PC-3 (cell line): Measurements from ENCODE around the gene FOS. TPM values are rescaled to one million over a fixed set of nuclear protein-coding genes. Genes with fewer than 3 reads are reported as not detected.
A peak's percentile ranks its signal among the peaks of the same experiment; 100 is the strongest.

ENCODE experiments used
- ATAC-seq: fragments of 200-7000 bp; cut with Tn5 transposase; 2 replicates; pipeline ENCODE4 v1.9.1; 2020; ENCODE audit warnings: mild to moderate bottlenecking, moderate library complexity
- Bru-seq: library from RNA; stranded (reverse); fragments of 400-500 nt; gene quantifications from one replicate; lab custom pipeline; 2021; lab: Mats Ljungman, UMichigan
- BruChase-seq, 2 experiments: library from RNA; stranded (reverse); fragments of 400-500 nt; gene quantifications; one replicate each; lab custom pipeline; 2021; lab: Mats Ljungman, UMichigan
- BruUV-seq: library from RNA; stranded (reverse); fragments of 400-500 nt; replicated peaks from 2 replicates; lab custom pipeline; 2021; lab: Mats Ljungman, UMichigan
- CTCF ChIA-PET: fragments of 300-600 bp; sonication (Branson Sonifier 250); formaldehyde crosslinking; loops from one replicate; lab custom pipeline; 2022; ENCODE audit warnings: antibody characterized with exemption; lab: Charles Lee
- POLR2A ChIA-PET: fragments of 300-600 bp; sonication (Branson Sonifier 250); formaldehyde crosslinking; loops from one replicate; lab custom pipeline; 2022; ENCODE audit warnings: antibody characterized with exemption; ENCODE audit not compliant: unreplicated experiment; lab: Charles Lee
- DNase-seq: peaks from one replicate; pipeline ENCODE4 v3.0.0-alpha.2; 2015
- H2AFZ ChIP-seq: fragments of 300-600 bp; sonication (generic); 2 replicates; pipeline ENCODE4 v1.6.0; 2016; ENCODE audit warnings: antibody characterized with exemption, low read length
- H3F3A ChIP-seq: fragments of 300-600 bp; sonication (generic); one replicate; pipeline ENCODE4 v1.6.0; 2017; ENCODE audit warnings: antibody characterized with exemption, low read length, control low read depth, mild to moderate bottlenecking; ENCODE audit not compliant: unreplicated experiment
- H3K27ac ChIP-seq: fragments of 300-600 bp; sonication (generic); 2 replicates; pipeline ENCODE4 v1.5.1; 2016; ENCODE audit warnings: mild to moderate bottlenecking, low read length
- H3K27me3 ChIP-seq: fragments of 300-600 bp; sonication (generic); 2 replicates; pipeline ENCODE4 v1.6.1; 2016; ENCODE audit warnings: low read length, mixed read lengths
- H3K36me3 ChIP-seq: fragments of 300-600 bp; sonication (generic); 2 replicates; pipeline ENCODE4 v1.6.1; 2016; ENCODE audit warnings: low read depth, mixed run types, low read length, mixed read lengths
- H3K4me1 ChIP-seq: fragments of 300-600 bp; sonication (generic); 2 replicates; pipeline ENCODE4 v1.5.1; 2016; ENCODE audit warnings: low read length; ENCODE audit not compliant: insufficient read depth
- H3K4me2 ChIP-seq: fragments of 300-600 bp; sonication (generic); 2 replicates; pipeline ENCODE4 v1.6.0; 2016; ENCODE audit warnings: low read length
- H3K4me3 ChIP-seq: fragments of 300-600 bp; sonication (generic); 2 replicates; pipeline ENCODE4 v1.5.1; 2016; ENCODE audit warnings: mild to moderate bottlenecking, low read length, mixed read lengths
- H3K79me2 ChIP-seq: fragments of 300-600 bp; sonication (generic); 2 replicates; pipeline ENCODE4 v1.6.1; 2017; ENCODE audit warnings: low read length, mixed read lengths
- H3K9ac ChIP-seq: fragments of 300-600 bp; sonication (generic); 2 replicates; pipeline ENCODE4 v1.6.0; 2016; ENCODE audit warnings: mild to moderate bottlenecking, low read length
- H3K9me2 ChIP-seq: fragments of 300-600 bp; sonication (generic); replicated peaks from 2 replicates; pipeline ENCODE4 v1.6.1; 2016; ENCODE audit warnings: mixed run types, low read length, mixed read lengths
- H3K9me3 ChIP-seq: fragments of 300-600 bp; sonication (generic); 2 replicates; pipeline ENCODE4 v1.6.1; 2016; ENCODE audit warnings: low read length, mixed read lengths
- H4K20me1 ChIP-seq: fragments of 300-600 bp; sonication (generic); 2 replicates; pipeline ENCODE4 v1.6.1; 2016; ENCODE audit warnings: low read length, mixed read lengths
- EZH2 ChIP-seq: fragments of 300-600 bp; sonication (generic); IDR thresholded peaks from one replicate; pipeline ENCODE4 v1.6.1; 2017; ENCODE audit warnings: antibody characterized with exemption, mild to moderate bottlenecking, low read length; ENCODE audit not compliant: unreplicated experiment
- EZH2phosphoT487 ChIP-seq: fragments of 300-600 bp; sonication (generic); IDR thresholded peaks from 2 replicates; pipeline ENCODE4 v1.6.1; 2018; ENCODE audit warnings: mild to moderate bottlenecking, antibody characterized with exemption, low read length, borderline replicate concordance
- intact Hi-C: fragments of 100-400 bp; cut with micrococcal nuclease; formaldehyde crosslinking; loops from 2 replicates; pipeline ENCODE4 v1.9.0; 2023
- long read RNA-seq: library from polyadenylated mRNA; unstranded; transcript quantifications from one replicate; pipeline ENCODE4 v2.0.0, GENCODE V29; 2021; ENCODE audit not compliant: unreplicated experiment
- total RNA-seq: library from RNA; depleted of rRNA; stranded (reverse); fragments of >200 nt; gene quantifications from 2 replicates; pipeline ENCODE4 v1.2.3, GENCODE V29; 2014; rRNA removed
- TF ChIP-seq, protein P1 (sequence below): fragments of 300-600 bp; sonication (generic); conservative IDR thresholded peaks from 2 replicates; pipeline ENCODE4 v1.5.1; 2017; ENCODE audit warnings: antibody characterized with exemption, low read depth, mild to moderate bottlenecking, low read length

Gene FOS
- 99.2 and 103 TPM in 2 replicates for total RNA-seq
- Bru-seq, nascent RNA: percentile 54 among the genes with signal in this experiment
- percentile 56 among the genes with signal in this experiment for BruChase-seq, experiment 1, labeled RNA remaining after a 6-hour chase
- percentile 48 among the genes with signal in this experiment for BruChase-seq, experiment 2, labeled RNA remaining after a 2-hour chase
- long read RNA-seq, partial matches to known transcripts: 0 of 5 reads
- long read RNA-seq, other reads (novel, unspliced or antisense): 0 of 5 reads

DNA sequence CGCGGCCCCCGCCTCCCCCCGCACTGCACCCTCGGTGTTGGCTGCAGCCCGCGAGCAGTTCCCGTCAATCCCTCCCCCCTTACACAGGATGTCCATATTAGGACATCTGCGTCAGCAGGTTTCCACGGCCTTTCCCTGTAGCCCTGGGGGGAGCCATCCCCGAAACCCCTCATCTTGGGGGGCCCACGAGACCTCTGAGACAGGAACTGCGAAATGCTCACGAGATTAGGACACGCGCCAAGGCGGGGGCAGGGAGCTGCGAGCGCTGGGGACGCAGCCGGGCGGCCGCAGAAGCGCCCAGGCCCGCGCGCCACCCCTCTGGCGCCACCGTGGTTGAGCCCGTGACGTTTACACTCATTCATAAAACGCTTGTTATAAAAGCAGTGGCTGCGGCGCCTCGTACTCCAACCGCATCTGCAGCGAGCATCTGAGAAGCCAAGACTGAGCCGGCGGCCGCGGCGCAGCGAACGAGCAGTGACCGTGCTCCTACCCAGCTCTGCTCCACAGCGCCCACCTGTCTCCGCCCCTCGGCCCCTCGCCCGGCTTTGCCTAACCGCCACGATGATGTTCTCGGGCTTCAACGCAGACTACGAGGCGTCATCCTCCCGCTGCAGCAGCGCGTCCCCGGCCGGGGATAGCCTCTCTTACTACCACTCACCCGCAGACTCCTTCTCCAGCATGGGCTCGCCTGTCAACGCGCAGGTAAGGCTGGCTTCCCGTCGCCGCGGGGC lies at the start of gene FOS:
FOS (plus strand) TSS at position 407 of the 731 bp plus-strand sequence; CDS start at position 562, 155 bp downstream.
- Histone ChIP-seq H3K27me3 (no peaks in the 10 kb centered on the region; the same call in 1 of the 2 replicates), H3K36me3 (peaks cover 12% of the 10 kb centered on the region; the same call in 1 of the 2 replicates), H3K9me2 (no peaks in the 10 kb centered on the region), H3K9me3 (no peaks in the 10 kb centered on the region), H3K4me1 (peaks cover 16% of the 10 kb centered on the region; the same call in 1 of the 2 replicates), H4K20me1 (peaks cover 29% of the 10 kb centered on the region), H2AFZ (peak within 1 kb of the TSS; percentile 98), H3F3A (no peaks in the 10 kb centered on the region), H3K27ac (peak within 1 kb of the TSS; percentile 79), H3K4me3 (peak within 1 kb of the TSS; percentile 93), H3K9ac (peak within 1 kb of the TSS; percentile 95), H3K79me2 (no peaks in the 10 kb centered on the region), H3K4me2 (peak within 1 kb of the TSS; percentile 100)
- BruUV-seq: no TSS peak
- ChIA-PET CTCF (no interaction called here), POLR2A (interaction anchor here (1.0 kb wide), 1 partner anchor 19 kb away, joined by 6 read pairs; no protein-coding TSS in a partner anchor)
- ATAC-seq (peak; percentile 72), DNase-seq (peak; percentile 86)
- TF ChIP-seq, protein P1, sequence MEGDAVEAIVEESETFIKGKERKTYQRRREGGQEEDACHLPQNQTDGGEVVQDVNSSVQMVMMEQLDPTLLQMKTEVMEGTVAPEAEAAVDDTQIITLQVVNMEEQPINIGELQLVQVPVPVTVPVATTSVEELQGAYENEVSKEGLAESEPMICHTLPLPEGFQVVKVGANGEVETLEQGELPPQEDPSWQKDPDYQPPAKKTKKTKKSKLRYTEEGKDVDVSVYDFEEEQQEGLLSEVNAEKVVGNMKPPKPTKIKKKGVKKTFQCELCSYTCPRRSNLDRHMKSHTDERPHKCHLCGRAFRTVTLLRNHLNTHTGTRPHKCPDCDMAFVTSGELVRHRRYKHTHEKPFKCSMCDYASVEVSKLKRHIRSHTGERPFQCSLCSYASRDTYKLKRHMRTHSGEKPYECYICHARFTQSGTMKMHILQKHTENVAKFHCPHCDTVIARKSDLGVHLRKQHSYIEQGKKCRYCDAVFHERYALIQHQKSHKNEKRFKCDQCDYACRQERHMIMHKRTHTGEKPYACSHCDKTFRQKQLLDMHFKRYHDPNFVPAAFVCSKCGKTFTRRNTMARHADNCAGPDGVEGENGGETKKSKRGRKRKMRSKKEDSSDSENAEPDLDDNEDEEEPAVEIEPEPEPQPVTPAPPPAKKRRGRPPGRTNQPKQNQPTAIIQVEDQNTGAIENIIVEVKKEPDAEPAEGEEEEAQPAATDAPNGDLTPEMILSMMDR: no peak
- TF ChIP-seq EZH2: no peak
- no peak for TF ChIP-seq EZH2phosphoT487
- intact Hi-C loops: loop anchor here (5.0 kb wide), 1 partner anchor 101 kb away; the partner anchor contains the start of gene TMED10

DNA sequence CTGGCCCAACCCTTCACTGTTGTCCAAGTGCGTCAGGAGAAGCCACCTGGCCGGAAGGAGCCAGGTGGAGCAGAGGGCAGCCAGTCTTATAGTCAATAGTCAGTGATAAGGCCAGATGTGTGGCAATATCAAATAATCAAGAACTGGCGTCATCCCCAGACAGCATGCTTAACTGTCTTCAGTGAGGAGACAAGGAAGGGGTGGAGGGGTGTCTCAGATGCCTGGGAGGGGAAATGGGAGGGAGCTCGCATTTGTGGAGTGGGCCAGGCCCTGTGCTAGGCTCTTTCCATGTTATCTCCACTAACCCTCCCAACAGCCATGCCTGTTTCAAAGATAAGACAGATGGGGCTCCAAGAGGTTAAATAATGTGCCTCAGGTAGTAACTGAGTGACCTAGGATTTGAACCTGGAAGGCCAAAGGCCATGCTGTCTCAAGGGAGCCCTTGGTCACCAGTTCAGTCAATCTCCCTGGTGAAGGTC lies 48.9 kb upstream of the FOS start:
- Histone ChIP-seq H4K20me1 (no peaks in the 10 kb centered on the region), H2AFZ (0 out of 2 replicates have a peak overlapping the region, but pooled peaks have one; percentile 49), H3K79me2 (no peaks in the 10 kb centered on the region), H3K4me3 (no peak overlapping the region), H3K4me2 (no peak overlapping the region), H3K9me3 (no peaks in the 10 kb centered on the region), H3K4me1 (peaks cover 23% of the 10 kb centered on the region), H3K27me3 (no peaks in the 10 kb centered on the region), H3K36me3 (no peaks in the 10 kb centered on the region), H3K9me2 (no peaks in the 10 kb centered on the region), H3K27ac (no peak overlapping the region), H3K9ac (no peak overlapping the region), H3F3A (no peaks in the 10 kb centered on the region)
- CTCF ChIA-PET: no interaction called here
- BruUV-seq: no TSS peak
- TF ChIP-seq EZH2phosphoT487 (no peak), EZH2 (no peak)
- TF ChIP-seq, protein P1: no peak
- POLR2A ChIA-PET: interaction anchor here (0.6 kb wide), 1 partner anchor 29 kb away, joined by 5 read pairs; no protein-coding TSS in a partner anchor
- DNase-seq: no peak
- intact Hi-C loops: no loop called here
- no peak for ATAC-seq
